ENCODE measurements around the gene OR6N1. TPM values are rescaled to one million over a fixed set of nuclear protein-coding genes. Genes with fewer than 3 reads are reported as not detected.

OR6N1 gene
- total and polyA plus RNA-seq, 2 donors (not counting 3 experiments of a cell fraction or from before 2014, with no cell fraction given), result not detected

- Histone ChIP-seq H3K4me1 (ENCODE audit: control insufficient read depth, extremely low read depth, insufficient read depth, low read length) (no peaks in the 10 kb centered on the region), H3K9me1 (replicated peaks; ENCODE audit: control insufficient read depth, extremely low read depth, insufficient read depth, low read length) (no peaks in the 10 kb centered on the region), H2AFZ (ENCODE audit: low read depth, low read length) (no peak overlapping the region), H3K36me3 (ENCODE audit: control insufficient read depth in 2 of 2, extremely low read depth in 1 of 2, insufficient read depth in 2 of 2, low read length in 2 of 2) (no peaks in the 10 kb centered on the region), H3K9ac (replicated peaks; ENCODE audit: extremely low read depth, insufficient read depth, low read length) (no peak overlapping the region), H3K79me2 (ENCODE audit: control insufficient read depth, insufficient read depth, low read length) (no peaks in the 10 kb centered on the region), H3K4me2 (ENCODE audit: insufficient read depth, low read length) (no peak overlapping the region), H3K27me3 (ENCODE audit: control insufficient read depth in 2 of 2, insufficient read depth in 2 of 2, low read length in 2 of 2) (no peaks in the 10 kb centered on the region), H3K4me3 (replicated peaks in 1 of 3; ENCODE audit: insufficient read depth in 1 of 3, low read depth in 1 of 3, low read length in 3 of 3) (no peak overlapping the region), H4K20me1 (replicated peaks; ENCODE audit: control insufficient read depth, extremely low read depth, insufficient read depth, low read length) (no peaks in the 10 kb centered on the region), H3K27ac (ENCODE audit: insufficient read depth, low read depth, low read length) (no peak overlapping the region), H3K9me3 (replicated peaks; ENCODE audit: control insufficient read depth, insufficient read depth, low read length) (no peaks in the 10 kb centered on the region)
- dilution Hi-C loops (cut with MboI; ENCODE audit: extremely low pct_ligation_motif_present, low sequenced_read_pairs) (no loop called here), intact Hi-C loops (cut with micrococcal nuclease) (no loop called here)
- ChIA-PET POLR2A (no interaction called here), CTCF (interaction anchor here (1.0 kb wide), 1 partner anchor 26 kb away, joined by 3 read pairs; no protein-coding TSS in a partner anchor)
- BruUV-seq (replicated peaks), result no TSS peak
- DNase-seq (ENCODE audit: low read depth, low spot score) (no peak), FAIRE-seq (no peak)
- TF ChIP-seq GATA2 (IDR thresholded peaks at IDR 0.05; ENCODE audit: insufficient read depth, insufficient read length, low read depth, low read length), result no peak
- no peak for TF ChIP-seq JUN (IDR thresholded peaks at IDR 0.05; ENCODE audit: borderline replicate concordance, insufficient read depth, insufficient read length, low read depth)
- TF ChIP-seq POLR2AphosphoS5 (IDR thresholded peaks at IDR 0.05; ENCODE audit: insufficient read depth, low read depth, low read length), result no peak
- TF ChIP-seq POLR2A (IDR thresholded peaks at IDR 0.05; ENCODE audit: low read depth, low read length), result no peak
- no peak for TF ChIP-seq EZH2 (IDR thresholded peaks at IDR 0.05; ENCODE audit: borderline replicate concordance, low read depth, low read length, severe bottlenecking)
- TF ChIP-seq CTCF (IDR thresholded peaks at IDR 0.05; ENCODE audit: extremely low read depth in 1 of 2, insufficient read depth in 1 of 2, low read depth in 1 of 2, low read length in 2 of 2), result no peak
- TF ChIP-seq MYC (IDR thresholded peaks at IDR 0.05; ENCODE audit: low read depth, low read length), result no peak
Measured at GRCh38 chr1:158724442-158724841, 47.6 kb downstream of the OR6N1 start.

All from endothelial cell of umbilical vein (primary cell).